OCI-LY3 (cell line): ENCODE measurements around the gene CFAP43.
A peak's percentile ranks its signal among the peaks of the same experiment; 100 is the strongest.

Experiments used
- H2AFZ ChIP-seq: fragments of 200-600, 300-600 bp; shearing (Covaris generic); 2 replicates; pipeline ENCODE4 v1.6.0; 2014; ENCODE audit warnings: antibody characterized with exemption, low read depth, low read length
- H3K27ac ChIP-seq: fragments of 200-600, 300-600 bp; sonication (generic); 2 replicates; pipeline ENCODE4 v1.5.1; 2014; ENCODE audit warnings: mild to moderate bottlenecking, low read length, moderate library complexity, mixed read lengths
- H3K27me3 ChIP-seq: fragments of 200-600, 300-600 bp; sonication (generic); 2 replicates; pipeline ENCODE4 v1.6.1; 2014; ENCODE audit warnings: low read depth, low read length, mixed read lengths
- H3K36me3 ChIP-seq: fragments of 200-600, 300-600 bp; sonication (generic); replicated peaks from 2 replicates; pipeline ENCODE3; 2014; ENCODE audit warnings: low read depth, low read length, mixed read lengths
- H3K4me1 ChIP-seq: fragments of 300-600, 200-600 bp; sonication (generic); 2 replicates; pipeline ENCODE4 v1.6.1; 2014; ENCODE audit warnings: low read length, mixed read lengths
- H3K4me2 ChIP-seq: fragments of 200-600, 300-600 bp; sonication (generic); 2 replicates; pipeline ENCODE4 v1.6.1; 2014; ENCODE audit warnings: low read length, mixed read lengths
- H3K4me3 ChIP-seq: fragments of 300-600, 200-600 bp; sonication (generic); 2 replicates; pipeline ENCODE4 v1.5.1; 2014; ENCODE audit warnings: antibody characterized with exemption, mild to moderate bottlenecking, low read length, moderate library complexity
- H3K79me2 ChIP-seq: fragments of 300-600, 200-600 bp; shearing (Covaris generic); 2 replicates; pipeline ENCODE4 v1.6.1; 2014; ENCODE audit warnings: mild to moderate bottlenecking, low read length, mixed read lengths
- H3K9ac ChIP-seq: fragments of 300-600, 200-600 bp; shearing (Covaris generic); 2 replicates; pipeline ENCODE4 v1.6.0; 2014; ENCODE audit warnings: mild to moderate bottlenecking, low read length, moderate library complexity
- H3K9me3 ChIP-seq: fragments of 200-600, 300-600 bp; shearing (Covaris generic); 2 replicates; pipeline ENCODE4 v1.6.1; 2014; ENCODE audit warnings: low read length, mixed read lengths; ENCODE audit not compliant: insufficient read depth
- H4K20me1 ChIP-seq: fragments of 200-600, 300-600 bp; sonication (generic); 2 replicates; pipeline ENCODE4 v1.6.1; 2016; ENCODE audit warnings: low read length, mixed read lengths; ENCODE audit not compliant: insufficient read depth
- EZH2phosphoT487 ChIP-seq: fragments of 200-600 bp; shearing (Covaris generic); IDR thresholded peaks from 2 replicates; pipeline ENCODE4 v1.6.1; 2018; ENCODE audit warnings: antibody characterized with exemption, mixed run types, low read depth
- TF ChIP-seq, protein P1 (sequence below): fragments of 200-600, 300-600 bp; sonication (generic); IDR thresholded peaks from 2 replicates; pipeline ENCODE4 v1.5.1; 2014; ENCODE audit warnings: antibody characterized with exemption, low read length, low read depth

CFAP43 gene

GRCh38 chr10:104232613-104233102 lies 494 bp upstream of the CFAP43 start:
- no peak overlapping the region for H3K27ac ChIP-seq
- H3K9ac ChIP-seq, result no peak overlapping the region
- H3K79me2 ChIP-seq, result no peaks in the 10 kb centered on the region
- peak overlapping the region; percentile 70 for H2AFZ ChIP-seq
- no peaks in the 10 kb centered on the region for H4K20me1 ChIP-seq
- 0 out of 2 replicates have a peak, but pooled peaks cover 4% of the 10 kb centered on the region for H3K27me3 ChIP-seq
- no peaks in the 10 kb centered on the region for H3K4me1 ChIP-seq
- peak overlapping the region; percentile 80 for H3K4me3 ChIP-seq
- H3K36me3 ChIP-seq, result no peaks in the 10 kb centered on the region
- TF ChIP-seq, protein P1, sequence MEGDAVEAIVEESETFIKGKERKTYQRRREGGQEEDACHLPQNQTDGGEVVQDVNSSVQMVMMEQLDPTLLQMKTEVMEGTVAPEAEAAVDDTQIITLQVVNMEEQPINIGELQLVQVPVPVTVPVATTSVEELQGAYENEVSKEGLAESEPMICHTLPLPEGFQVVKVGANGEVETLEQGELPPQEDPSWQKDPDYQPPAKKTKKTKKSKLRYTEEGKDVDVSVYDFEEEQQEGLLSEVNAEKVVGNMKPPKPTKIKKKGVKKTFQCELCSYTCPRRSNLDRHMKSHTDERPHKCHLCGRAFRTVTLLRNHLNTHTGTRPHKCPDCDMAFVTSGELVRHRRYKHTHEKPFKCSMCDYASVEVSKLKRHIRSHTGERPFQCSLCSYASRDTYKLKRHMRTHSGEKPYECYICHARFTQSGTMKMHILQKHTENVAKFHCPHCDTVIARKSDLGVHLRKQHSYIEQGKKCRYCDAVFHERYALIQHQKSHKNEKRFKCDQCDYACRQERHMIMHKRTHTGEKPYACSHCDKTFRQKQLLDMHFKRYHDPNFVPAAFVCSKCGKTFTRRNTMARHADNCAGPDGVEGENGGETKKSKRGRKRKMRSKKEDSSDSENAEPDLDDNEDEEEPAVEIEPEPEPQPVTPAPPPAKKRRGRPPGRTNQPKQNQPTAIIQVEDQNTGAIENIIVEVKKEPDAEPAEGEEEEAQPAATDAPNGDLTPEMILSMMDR, result no peak
- no peak for TF ChIP-seq EZH2phosphoT487
- H3K9me3 ChIP-seq, result no peaks in the 10 kb centered on the region
- peak overlapping the region; percentile 84 for H3K4me2 ChIP-seq

DNA sequence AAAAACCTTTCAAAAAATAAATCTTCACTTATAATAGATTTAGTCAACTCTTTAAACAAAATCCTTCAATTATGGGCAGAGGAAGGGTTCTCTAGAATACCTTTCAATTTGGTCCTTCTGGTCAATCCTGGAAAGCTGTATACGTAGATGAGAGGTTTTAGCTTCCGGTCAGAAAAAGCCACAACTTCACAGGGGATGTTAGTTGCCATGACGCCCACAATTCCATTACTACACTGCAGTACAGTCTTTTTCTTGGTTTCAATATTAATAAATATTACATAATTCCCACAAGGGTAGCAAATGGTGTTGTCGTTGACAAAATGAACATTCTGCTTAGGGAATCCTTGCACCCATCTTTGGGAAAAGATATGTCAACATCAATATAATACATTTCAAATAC lies 1.7 kb downstream of the CFAP43 start:
- Histone ChIP-seq H4K20me1 (no peaks in the 10 kb centered on the region), H3K4me2 (no peak overlapping the region)
- TF ChIP-seq, protein P1, result no peak
- no peak for TF ChIP-seq EZH2phosphoT487

GRCh38 chr10:104223304-104223703 lies 8.9 kb downstream of the CFAP43 start:
- Histone ChIP-seq H3K27ac (no peak overlapping the region), H3K27me3 (0 out of 2 replicates have a peak, but pooled peaks cover 4% of the 10 kb centered on the region), H3K4me3 (no peak overlapping the region), H3K79me2 (no peaks in the 10 kb centered on the region), H4K20me1 (no peaks in the 10 kb centered on the region), H3K4me2 (no peak overlapping the region), H3K9me3 (no peaks in the 10 kb centered on the region), H2AFZ (no peak overlapping the region), H3K9ac (no peak overlapping the region), H3K4me1 (no peaks in the 10 kb centered on the region), H3K36me3 (no peaks in the 10 kb centered on the region)
- TF ChIP-seq, protein P1, result no peak
- TF ChIP-seq EZH2phosphoT487, result no peak

More for the DNA sequence above, 1.7 kb downstream of the CFAP43 start:
- H3K9me3 ChIP-seq, result no peaks in the 10 kb centered on the region
- no peaks in the 10 kb centered on the region for H3K4me1 ChIP-seq
- no peaks in the 10 kb centered on the region for H3K79me2 ChIP-seq
- no peak overlapping the region for H3K27ac ChIP-seq
- H3K9ac ChIP-seq, result no peak overlapping the region
- 0 out of 2 replicates have a peak, but pooled peaks cover 9% of the 10 kb centered on the region for H3K27me3 ChIP-seq
- H2AFZ ChIP-seq, result no peak overlapping the region
- H3K36me3 ChIP-seq, result no peaks in the 10 kb centered on the region
- H3K4me3 ChIP-seq, result no peak overlapping the region

DNA sequence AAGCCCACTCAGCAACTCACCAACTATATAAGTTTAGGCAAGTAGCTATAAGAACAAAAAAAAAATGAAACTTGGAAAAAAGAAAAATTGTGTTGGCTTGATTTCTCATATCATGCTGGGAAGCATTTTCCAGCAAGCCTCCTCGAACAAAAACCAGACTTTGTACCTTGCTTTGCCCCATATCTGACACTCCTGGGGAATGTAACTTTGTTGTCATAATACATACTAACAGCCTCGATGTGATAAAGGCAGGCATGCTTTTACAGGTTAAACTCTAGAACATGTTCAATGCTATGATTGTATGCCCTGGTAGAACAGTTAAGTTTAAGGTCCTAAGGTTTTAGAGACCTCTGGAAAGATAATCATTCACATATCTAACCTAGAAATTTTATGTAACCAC lies 11.6 kb downstream of the CFAP43 start:
- H3K27me3 ChIP-seq, result 0 out of 2 replicates have a peak, but pooled peaks cover under 1% of the 10 kb centered on the region
- H3K4me3 ChIP-seq, result no peak overlapping the region
- no peak overlapping the region for H3K27ac ChIP-seq
- H3K36me3 ChIP-seq, result no peaks in the 10 kb centered on the region
- no peaks in the 10 kb centered on the region for H3K79me2 ChIP-seq
- H3K4me2 ChIP-seq, result no peak overlapping the region
- H3K9ac ChIP-seq, result no peak overlapping the region
- no peaks in the 10 kb centered on the region for H4K20me1 ChIP-seq
- no peaks in the 10 kb centered on the region for H3K9me3 ChIP-seq
- H3K4me1 ChIP-seq, result no peaks in the 10 kb centered on the region
- no peak overlapping the region for H2AFZ ChIP-seq
- TF ChIP-seq, protein P1, result no peak
- TF ChIP-seq EZH2phosphoT487, result no peak
